GM12878 (cell line): ENCODE measurements around the gene PFKFB3. TPM values are rescaled to one million over a fixed set of nuclear protein-coding genes. Genes with fewer than 3 reads are reported as not detected.

Source experiments
- BACH1 ChIP-seq: fragments of 450-650 bp; IDR thresholded peaks from 2 replicates; pipeline ENCODE4 v1.6.1; 2017; ENCODE audit warnings: mild to moderate bottlenecking, borderline replicate concordance
- BCL3 ChIP-seq: IDR thresholded peaks from 2 replicates; pipeline ENCODE4 v1.6.1; 2011; ENCODE audit warnings: borderline replicate concordance, low read depth, mild to moderate bottlenecking, moderate library complexity, low read length; ENCODE audit not compliant: insufficient read depth, poor library complexity, severe bottlenecking
- CEBPB ChIP-seq, 2 experiments: fragments of 150-350 bp in 1 of 2; IDR thresholded peaks; 2 replicates each; pipeline ENCODE4 v1.6.1; 2012 to 2014; ENCODE audit warnings: low read depth in 2 of 2, low read length in 2 of 2, borderline replicate concordance in 1 of 2, inconsistent platforms in 1 of 2
- CUX1 ChIP-seq: IDR thresholded peaks from 2 replicates; pipeline ENCODE4 v1.6.1; 2012; ENCODE audit warnings: improper control_type of control experiment, low read depth, low read length; ENCODE audit not compliant: insufficient replicate concordance
- GABPA ChIP-seq: IDR thresholded peaks from 2 replicates; pipeline ENCODE4 v1.6.1; 2014; ENCODE audit warnings: antibody characterized with exemption, low read depth, mild to moderate bottlenecking, inconsistent platforms
- GATAD2B ChIP-seq: fragments of 450-650 bp; conservative IDR thresholded peaks from 2 replicates; pipeline ENCODE4 v1.6.1; 2017; ENCODE audit warnings: low read depth, mild to moderate bottlenecking, moderate library complexity
- POLR2A ChIP-seq: IDR thresholded peaks from 2 replicates; pipeline ENCODE4 v1.6.1; 2011; ENCODE audit warnings: low read depth, mild to moderate bottlenecking, low read length
- POLR2AphosphoS2 ChIP-seq: IDR thresholded peaks from 2 replicates; pipeline ENCODE4 v1.6.1; 2011; ENCODE audit warnings: low read depth, mild to moderate bottlenecking, low read length, improper control_type of control experiment, moderate library complexity
- RELA ChIP-seq: fragments of 450-650 bp; IDR thresholded peaks from 2 replicates; pipeline ENCODE4 v1.8.0; 2014; ENCODE audit warnings: borderline replicate concordance; ENCODE audit not compliant: partially characterized antibody
- SREBF2 ChIP-seq: IDR thresholded peaks from 2 replicates; pipeline ENCODE4 v1.6.1; 2012; ENCODE audit warnings: mild to moderate bottlenecking, low read length
- STAT3 ChIP-seq: IDR thresholded peaks from 2 replicates; pipeline ENCODE4 v1.6.1; 2011; ENCODE audit warnings: low read depth, low read length, improper control_type of control experiment
- ZNF384 ChIP-seq: IDR thresholded peaks from 2 replicates; pipeline ENCODE4 v1.6.1; 2012; ENCODE audit warnings: low read depth, mild to moderate bottlenecking, low read length, improper control_type of control experiment, borderline replicate concordance
- polyA plus RNA-seq, 11 experiments: library from polyadenylated mRNA; depleted of rRNA in 4 of 11; unstranded in 6 of 11; stranded (reverse) in 5 of 11; fragments of >200 nt; fragmentation: Nextera tagmentation in 4 of 11; fragmentation: Illumina TruSeq in 1 of 11; extraction: Ambion mirVana in 4 of 11; extraction: Trizol in 1 of 11; gene quantifications; 1 replicate in 1 of 11; 2 replicates in 10 of 11; pipeline versions ENCODE4 v1.2.1 to v1.2.3, GENCODE V29; 2011 to 2016; ENCODE audit warnings: inconsistent platforms in 2 of 11, missing spikeins in 2 of 11, low read depth in 1 of 11
- total RNA-seq, 4 experiments: library from RNA; depleted of rRNA in 3 of 4; stranded (reverse); fragments of >200 nt in 3 of 4; fragmentation: Illumina TruSeq in 1 of 4; extraction: Trizol in 1 of 4; gene quantifications; 2 replicates each; pipeline versions ENCODE4 v1.2.1 to v1.2.3, GENCODE V29; 2013 to 2021
- TF ChIP-seq, protein P1 (sequence below): IDR thresholded peaks from 2 replicates; pipeline ENCODE4 v1.6.1; 2011; ENCODE audit warnings: mild to moderate bottlenecking, low read depth, low read length, moderate library complexity; ENCODE audit not compliant: insufficient replicate concordance
- TF ChIP-seq, protein P2 (sequence below): fragments of 450-650 bp; formaldehyde crosslinking; IDR thresholded peaks from 2 replicates; pipeline ENCODE4 v1.4.0; 2022; ENCODE audit warnings: mild to moderate bottlenecking, moderate library complexity

The PFKFB3 gene
- total and polyA plus RNA-seq, 10 of the 15 experiments (the other 5 are each of a cell fraction or from before 2014, with no cell fraction given) = 1.6 to 46.7 (median 13.7) TPM

GRCh38 chr10:6275022-6275997 is 72.6 kb downstream of the PFKFB3 start (continued):
- TF ChIP-seq RELA (peak; percentile 4), CEBPB (IDR thresholded peaks at IDR 0.05; ENCODE audit: borderline replicate concordance in 1 of 2, low read depth in 2 of 2, low read length in 2 of 2) (no peak), GABPA (peak; percentile 86), CUX1 (peak; percentile 82), BACH1 (peak; percentile 44; the same call in 1 of the 2 replicates), POLR2AphosphoS2 (no peak; the same call in 1 of the 2 replicates), GATAD2B (peak; percentile 91), ZNF384 (peak; percentile 45; the same call in 1 of the 2 replicates), POLR2A (peak; percentile 77), BCL3 (peak; percentile 81), STAT3 (no peak), SREBF2 (no peak)
- TF ChIP-seq, protein P1, sequence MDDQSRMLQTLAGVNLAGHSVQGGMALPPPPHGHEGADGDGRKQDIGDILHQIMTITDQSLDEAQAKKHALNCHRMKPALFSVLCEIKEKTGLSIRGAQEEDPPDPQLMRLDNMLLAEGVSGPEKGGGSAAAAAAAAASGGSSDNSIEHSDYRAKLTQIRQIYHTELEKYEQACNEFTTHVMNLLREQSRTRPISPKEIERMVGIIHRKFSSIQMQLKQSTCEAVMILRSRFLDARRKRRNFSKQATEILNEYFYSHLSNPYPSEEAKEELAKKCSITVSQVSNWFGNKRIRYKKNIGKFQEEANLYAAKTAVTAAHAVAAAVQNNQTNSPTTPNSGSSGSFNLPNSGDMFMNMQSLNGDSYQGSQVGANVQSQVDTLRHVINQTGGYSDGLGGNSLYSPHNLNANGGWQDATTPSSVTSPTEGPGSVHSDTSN = no peak
- TF ChIP-seq, protein P2, sequence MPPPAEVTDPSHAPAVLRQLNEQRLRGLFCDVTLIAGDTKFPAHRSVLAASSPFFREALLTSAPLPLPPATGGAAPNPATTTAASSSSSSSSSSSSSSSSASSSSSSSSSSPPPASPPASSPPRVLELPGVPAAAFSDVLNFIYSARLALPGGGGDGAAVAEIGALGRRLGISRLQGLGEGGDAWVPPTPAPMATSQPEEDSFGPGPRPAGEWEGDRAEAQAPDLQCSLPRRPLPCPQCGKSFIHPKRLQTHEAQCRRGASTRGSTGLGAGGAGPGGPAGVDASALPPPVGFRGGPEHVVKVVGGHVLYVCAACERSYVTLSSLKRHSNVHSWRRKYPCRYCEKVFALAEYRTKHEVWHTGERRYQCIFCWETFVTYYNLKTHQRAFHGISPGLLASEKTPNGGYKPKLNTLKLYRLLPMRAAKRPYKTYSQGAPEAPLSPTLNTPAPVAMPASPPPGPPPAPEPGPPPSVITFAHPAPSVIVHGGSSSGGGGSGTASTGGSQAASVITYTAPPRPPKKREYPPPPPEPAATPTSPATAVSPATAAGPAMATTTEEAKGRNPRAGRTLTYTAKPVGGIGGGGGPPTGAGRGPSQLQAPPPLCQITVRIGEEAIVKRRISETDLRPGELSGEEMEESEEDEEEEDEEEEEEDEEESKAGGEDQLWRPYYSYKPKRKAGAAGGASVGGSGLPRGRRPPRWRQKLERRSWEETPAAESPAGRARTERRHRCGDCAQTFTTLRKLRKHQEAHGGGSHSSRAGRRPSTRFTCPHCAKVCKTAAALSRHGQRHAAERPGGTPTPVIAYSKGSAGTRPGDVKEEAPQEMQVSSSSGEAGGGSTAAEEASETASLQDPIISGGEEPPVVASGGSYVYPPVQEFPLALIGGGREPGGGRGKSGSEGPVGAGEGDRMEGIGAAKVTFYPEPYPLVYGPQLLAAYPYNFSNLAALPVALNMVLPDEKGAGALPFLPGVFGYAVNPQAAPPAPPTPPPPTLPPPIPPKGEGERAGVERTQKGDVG (CRISPR knock-in tag) = no peak
